ENCODE measurements around the gene CACNA1C. TPM values are rescaled to one million over a fixed set of nuclear protein-coding genes. Genes with fewer than 3 reads are reported as not detected.
A peak's percentile ranks its signal among the peaks of the same experiment; 100 is the strongest.

CACNA1C gene
- total RNA-seq, 1 donor from 2014 or later: not detected

DNA sequence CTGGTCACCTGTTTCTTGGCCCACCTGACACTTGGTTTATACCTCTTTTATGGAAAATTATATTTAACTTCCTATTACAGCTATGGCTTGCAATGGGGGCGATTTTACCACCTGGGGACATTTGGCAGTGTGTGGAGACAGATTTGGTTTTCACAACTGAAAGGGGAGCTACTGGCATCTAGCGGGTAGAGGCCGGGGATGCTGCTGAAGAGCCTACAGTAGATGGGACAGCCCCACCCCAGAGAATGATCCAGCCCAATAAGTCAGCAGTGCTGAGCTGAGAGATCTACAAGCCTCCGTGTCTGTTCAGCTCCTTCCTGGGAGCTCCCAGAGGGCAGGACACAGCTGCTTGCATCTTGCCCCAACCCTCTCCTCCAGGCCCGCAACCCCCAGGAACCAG is 302.8 kb downstream of the CACNA1C start:
- DNase-seq (ENCODE audit: low read depth): no peak

DNA sequence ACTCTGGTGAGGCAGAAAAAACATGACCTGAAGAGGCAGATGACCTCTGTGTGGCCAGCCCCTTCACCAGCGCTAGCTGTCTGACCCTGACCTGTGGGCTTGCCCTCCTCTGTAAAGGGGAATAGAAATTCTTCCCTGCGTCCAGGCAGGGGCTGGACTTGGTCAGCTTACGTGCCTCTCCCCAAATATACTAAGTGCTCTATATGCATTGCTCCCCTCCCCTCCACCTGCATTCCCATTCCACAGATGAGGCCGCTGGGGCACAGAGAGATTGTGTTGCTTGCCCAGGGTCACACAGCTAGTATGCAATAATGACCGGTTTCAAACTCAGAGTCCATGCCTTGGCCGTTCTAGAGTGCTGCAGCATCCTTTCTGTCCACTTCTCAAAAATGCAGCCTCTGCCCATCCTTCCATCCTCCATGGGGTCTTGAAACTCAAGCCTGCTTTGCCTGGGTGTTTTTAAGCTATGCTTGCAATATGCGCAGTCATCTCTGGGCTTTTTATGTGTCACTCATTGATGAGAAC is 303.9 kb downstream of the CACNA1C start:
- no peak for DNase-seq (ENCODE audit: low read depth)

DNA sequence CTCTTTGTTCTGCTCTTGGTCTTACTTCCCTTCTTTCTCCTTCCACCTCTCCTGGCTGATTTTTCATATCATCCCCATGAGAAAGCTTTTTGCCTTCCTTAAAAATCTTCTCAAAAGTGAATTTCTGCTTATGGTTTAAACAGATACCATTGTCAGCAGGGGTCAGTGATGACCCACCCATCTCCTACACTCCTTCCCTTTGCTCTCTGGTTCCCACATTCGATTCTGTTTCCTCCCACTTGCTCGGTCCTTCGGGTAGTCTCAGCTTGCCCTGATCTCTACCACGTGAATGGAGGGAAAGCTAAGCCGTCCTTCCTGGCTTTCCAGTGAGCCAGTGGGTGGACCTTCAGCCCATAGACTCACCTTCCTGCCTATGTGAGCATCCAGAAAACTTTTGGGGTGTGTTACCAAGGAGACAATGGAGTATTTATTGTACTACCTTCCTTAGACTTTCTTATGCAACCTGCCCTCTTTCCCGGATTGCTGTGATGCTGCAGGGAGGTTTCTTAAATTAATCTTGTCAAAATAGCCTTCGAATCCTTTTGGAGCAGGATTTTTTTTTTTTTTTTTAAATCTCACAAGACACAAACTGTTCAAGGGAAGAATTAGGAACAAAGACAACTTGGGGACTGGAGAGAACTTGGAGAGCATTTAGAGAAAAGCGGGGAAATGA is 306.3 kb downstream of the CACNA1C start:
- DNase-seq (ENCODE audit: low read depth): no peak

- DNase-seq (ENCODE audit: low read depth): no peak
Measured at GRCh38 chr12:2359725-2360629, 307.2 kb downstream of the CACNA1C start.

DNA sequence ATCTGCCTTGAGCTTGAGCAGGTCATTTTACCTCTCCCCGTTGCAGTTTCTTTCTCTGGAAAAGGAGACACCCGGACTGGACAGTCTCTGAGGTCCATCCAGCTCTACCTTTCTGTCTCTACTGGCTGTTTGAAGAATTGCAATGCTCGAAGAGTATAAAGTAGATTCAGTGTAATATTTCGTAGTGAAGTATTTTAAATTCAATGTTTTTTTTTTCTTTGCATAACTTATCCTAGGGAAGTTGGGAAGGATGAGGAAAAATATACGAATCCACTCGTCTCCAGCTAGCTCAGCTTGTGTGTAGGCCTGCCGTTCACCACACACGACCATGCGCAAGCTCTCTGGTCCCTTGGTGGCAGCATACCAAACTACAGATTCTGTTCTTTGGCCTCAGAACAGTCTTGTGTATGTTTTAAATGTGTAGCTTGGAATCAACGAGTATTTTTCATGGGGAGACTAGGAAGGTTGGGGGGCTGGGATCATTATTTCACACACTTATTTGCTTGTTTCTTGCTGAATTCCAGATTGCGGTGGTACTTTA is 307.9 kb downstream of the CACNA1C start:
- DNase-seq (ENCODE audit: low read depth): no peak

DNA sequence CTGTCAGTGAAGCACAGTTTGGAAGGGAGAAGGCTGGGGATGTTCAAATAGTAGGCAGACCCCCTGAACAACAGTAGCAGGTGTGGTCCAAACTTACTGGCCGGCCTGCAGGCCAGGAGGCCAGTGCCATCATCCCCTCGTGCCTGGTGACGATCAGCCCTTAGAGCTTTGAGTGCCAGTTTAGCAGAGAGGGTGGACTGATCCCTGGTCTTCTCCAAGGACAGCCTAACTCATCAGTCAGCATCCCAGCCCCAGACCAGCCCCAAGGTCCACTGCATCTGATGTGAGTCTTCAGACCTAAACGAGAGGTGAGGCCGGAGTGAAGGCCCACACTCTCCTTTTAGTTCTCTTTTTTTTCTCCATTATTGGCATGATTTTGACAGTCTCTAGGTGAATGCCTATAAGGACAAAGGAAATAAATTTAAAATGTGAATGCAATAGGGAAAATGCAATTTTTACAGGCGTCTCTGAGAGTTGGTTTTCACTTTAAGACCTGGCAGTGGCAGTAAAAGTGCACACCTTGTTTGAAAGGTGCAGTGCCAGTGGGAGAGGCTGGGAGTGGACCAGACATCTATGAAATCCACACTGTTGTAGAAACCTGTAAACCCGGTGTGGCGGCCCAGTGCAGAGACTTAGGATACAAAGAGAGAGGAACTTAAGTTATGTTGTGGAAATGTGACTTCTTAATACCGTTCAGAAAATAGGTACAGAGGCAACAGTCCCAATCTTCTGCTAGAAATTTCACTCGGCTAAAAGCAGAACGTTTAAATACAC is 311.2 kb downstream of the CACNA1C start:
- DNase-seq (ENCODE audit: low read depth): no peak

- DNase-seq (ENCODE audit: low read depth): no peak
Measured at GRCh38 chr12:2364631-2365051, 311.9 kb downstream of the CACNA1C start.

- DNase-seq (ENCODE audit: low read depth): no peak
Measured at GRCh38 chr12:2366711-2367110, 313.9 kb downstream of the CACNA1C start.

GRCh38 chr12:2372178-2372577 is 319.4 kb downstream of the CACNA1C start:
- no peak for DNase-seq (ENCODE audit: low read depth)

DNA sequence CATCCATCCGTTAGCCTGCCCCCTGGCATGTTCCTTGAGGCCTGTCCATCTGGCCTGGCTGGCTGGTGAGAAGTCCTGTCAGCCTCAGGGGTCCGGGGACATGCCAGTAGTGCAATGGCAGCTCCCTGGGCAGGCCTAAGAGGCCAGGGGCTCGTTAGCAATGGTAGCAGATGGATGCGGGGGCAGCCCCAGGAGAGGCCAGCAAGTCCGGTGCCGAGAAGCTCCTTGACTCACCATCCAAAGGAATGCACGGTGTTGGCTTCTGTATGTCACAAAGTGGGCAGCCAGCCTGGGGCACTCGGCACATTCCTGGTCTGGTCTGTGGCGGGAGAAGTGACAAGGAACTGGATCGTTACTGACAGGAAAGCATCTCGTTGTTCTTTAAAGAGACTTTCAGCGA is 319.9 kb downstream of the CACNA1C start:
- DNase-seq (ENCODE audit: low read depth): peak; percentile 22

- no peak for DNase-seq (ENCODE audit: low read depth)
Measured at GRCh38 chr12:2373307-2373706, 320.5 kb downstream of the CACNA1C start.

DNA sequence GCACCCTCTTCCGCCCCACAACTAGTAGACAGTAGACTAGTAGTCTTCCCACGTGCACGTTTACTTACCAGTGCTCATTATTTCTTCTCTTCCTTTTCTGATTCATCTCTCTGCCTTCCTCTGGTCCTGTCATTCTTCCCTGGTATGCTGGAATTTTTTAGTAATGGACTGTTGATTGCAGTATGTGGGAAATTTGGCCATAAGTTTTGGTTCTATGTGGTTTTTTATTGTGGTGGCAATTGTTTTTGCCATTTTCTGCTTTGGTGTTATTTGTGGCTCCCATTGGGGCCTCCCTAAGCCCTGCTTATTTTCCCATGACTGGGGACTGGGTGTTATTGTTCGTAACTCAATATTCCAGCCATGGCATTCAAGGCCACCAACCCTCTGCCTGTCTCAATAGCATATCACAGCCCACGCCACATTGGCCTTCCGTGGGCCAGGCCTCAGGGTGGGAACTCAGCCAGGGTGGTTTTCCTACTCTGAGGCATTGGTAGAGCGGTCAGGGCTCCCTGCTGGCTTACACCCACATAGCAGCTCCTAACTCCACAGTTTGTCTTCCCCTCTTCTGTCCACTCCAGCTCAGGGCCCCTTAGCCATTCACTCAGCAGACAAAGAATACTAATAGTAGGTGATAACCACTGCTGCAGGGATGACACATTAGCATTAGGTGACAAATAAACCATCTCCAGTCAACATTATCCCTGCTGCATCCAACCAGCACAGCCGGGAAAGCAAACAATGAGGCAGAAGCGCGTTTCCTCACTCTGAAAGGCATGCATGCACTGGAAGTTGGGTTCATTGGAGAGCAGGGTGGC is 321.5 kb downstream of the CACNA1C start:
- DNase-seq (ENCODE audit: low read depth): peak; percentile 58

- DNase-seq (ENCODE audit: low read depth): no peak
Measured at GRCh38 chr12:2375871-2376270, 323.1 kb downstream of the CACNA1C start.

- no peak for DNase-seq (ENCODE audit: low read depth)
Measured at GRCh38 chr12:2376908-2377657, 324.3 kb downstream of the CACNA1C start.

DNA sequence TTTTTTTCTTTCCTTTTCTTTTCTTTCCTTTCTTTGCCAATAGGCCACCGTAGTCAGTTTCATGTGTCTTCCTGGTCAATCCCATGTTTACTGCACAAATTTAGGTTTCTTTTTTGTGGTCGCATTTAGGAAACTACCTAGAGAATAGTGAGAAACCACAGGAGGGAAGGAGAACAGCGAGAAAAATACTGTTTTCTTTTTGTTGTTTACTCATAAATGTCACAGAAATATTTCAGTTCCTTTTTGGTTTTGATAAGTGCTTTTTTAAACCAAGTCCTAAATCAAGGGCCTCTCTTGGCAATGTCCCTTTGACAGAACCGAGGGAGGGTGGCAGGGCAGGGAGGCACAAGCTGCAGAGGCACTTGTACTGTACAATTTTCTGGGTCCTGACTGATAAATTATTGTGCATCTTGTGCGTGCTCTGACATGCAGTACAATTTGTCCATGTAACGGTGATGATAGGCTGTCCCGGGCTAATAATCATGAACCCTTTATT is 326.1 kb downstream of the CACNA1C start:
- DNase-seq (ENCODE audit: low read depth): no peak

- DNase-seq (ENCODE audit: low read depth): no peak
Measured at GRCh38 chr12:2380946-2381345, 328.2 kb downstream of the CACNA1C start.

DNA sequence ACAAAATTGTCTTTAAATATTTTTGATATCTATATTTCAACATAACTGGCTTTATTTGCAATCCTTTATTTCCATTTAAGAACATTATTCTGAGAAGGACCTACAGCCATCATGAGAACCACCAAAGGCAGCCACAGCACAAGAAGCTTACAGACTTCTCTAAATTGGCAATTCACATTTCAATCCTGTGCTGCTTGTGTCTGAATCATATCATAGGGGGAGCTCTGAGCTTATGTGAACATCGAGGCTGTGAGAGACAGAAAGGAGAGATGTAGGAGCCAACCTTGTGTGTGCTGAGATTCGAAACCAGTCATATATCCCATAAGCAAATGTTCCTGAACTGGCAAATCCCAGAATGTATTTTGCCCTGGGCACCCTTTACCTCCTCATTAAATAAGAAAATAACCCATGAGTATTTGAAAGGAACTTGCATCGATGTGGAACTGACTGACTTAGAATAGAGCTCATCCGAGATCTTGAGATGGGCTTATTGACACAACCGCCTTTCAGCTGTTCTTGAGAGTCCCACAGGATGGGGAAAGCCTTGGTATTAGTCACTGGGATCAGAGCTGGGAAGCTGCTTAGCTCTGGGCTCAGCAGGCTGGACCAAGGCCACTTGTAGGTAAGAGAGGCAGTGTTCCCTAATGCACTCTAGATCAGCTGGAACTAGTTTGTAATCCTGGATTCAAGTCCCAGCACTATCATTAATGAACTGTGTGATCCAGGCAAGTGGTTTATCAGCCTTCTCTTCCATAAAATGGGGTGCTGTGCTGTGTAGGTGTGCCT is 329.8 kb downstream of the CACNA1C start:
- DNase-seq (ENCODE audit: low read depth): peak; percentile 67

GRCh38 chr12:2383325-2384028 is 330.7 kb downstream of the CACNA1C start:
- no peak for DNase-seq (ENCODE audit: low read depth)

Measured in myocyte (in vitro differentiated cells).